Suprapubic skin (tissue), 3 donors: ENCODE measurements around the gene PSPN.

Experiments
- CTCF ChIP-seq, 2 donors: fragments of 200-600 bp in 1 of 2; fragments of 450-650 bp in 1 of 2; sonication (generic) in 1 of 2; IDR thresholded peaks; one replicate each; pipeline ENCODE4 v1.5.1; 2016 to 2019; ENCODE audit warnings: antibody characterized with exemption in 2 of 2, mild to moderate bottlenecking in 1 of 2, moderate library complexity in 1 of 2
- POLR2AphosphoS5 ChIP-seq, 3 donors: sonication (generic); formaldehyde crosslinking; IDR thresholded peaks; one replicate each; pipeline ENCODE4 v1.6.1; 2017; ENCODE audit warnings: antibody characterized with exemption in 3 of 3

GRCh38 chr19:6394831-6395230 lies 19.1 kb upstream of the PSPN start:
- no peak for TF ChIP-seq CTCF (IDR thresholded peaks at IDR 0.05)
- TF ChIP-seq POLR2AphosphoS5 (IDR thresholded peaks at IDR 0.05) = no peak
